NCI-H460 (cell line): ENCODE data around the gene GPHN. TPM values are rescaled to one million over a fixed set of nuclear protein-coding genes. Genes with fewer than 3 reads are reported as not detected.
"Not testable (repeated sequence)": the region's sequence is repeated elsewhere in the genome, so short reads cannot be mapped to it uniquely, and the experiment has no call there.

Experiments
- DNase-seq: peaks from one replicate; pipeline ENCODE4 v3.0.0-alpha.2; 2016; ENCODE audit warnings: low read depth; ENCODE audit errors: extremely low read depth
- total RNA-seq: library from RNA; depleted of rRNA; stranded (reverse); fragments of >200 nt; shearing (Covaris generic); gene quantifications from 2 replicates; pipeline ENCODE4 v1.2.3, GENCODE V29; 2014

GPHN gene
- total RNA-seq, 1 experiment from 2014 or later: 17.5 TPM

GRCh38 chr14:66650491-66650911 lies 142.6 kb downstream of the GPHN start:
- no peak for DNase-seq

- DNase-seq: no peak
These were observed 143.7 kb downstream of the GPHN start for GRCh38 chr14:66651536-66652220.

- DNase-seq: no peak
These were observed 144.7 kb downstream of the GPHN start for GRCh38 chr14:66652525-66653106.

GRCh38 chr14:66657780-66658179 lies 149.8 kb downstream of the GPHN start:
- DNase-seq: no peak

GRCh38 chr14:66662374-66662773 lies 154.4 kb downstream of the GPHN start:
- DNase-seq: no peak

- no peak for DNase-seq
These were observed 169.8 kb downstream of the GPHN start for GRCh38 chr14:66677780-66678179.

- no peak for DNase-seq
These were observed 172.3 kb downstream of the GPHN start for GRCh38 chr14:66680216-66680615.

- no peak for DNase-seq
These were observed 188.4 kb downstream of the GPHN start for GRCh38 chr14:66696326-66696725.

GRCh38 chr14:66698503-66698902 lies 190.6 kb downstream of the GPHN start:
- no peak for DNase-seq

- DNase-seq: no peak
These were observed 193.9 kb downstream of the GPHN start for GRCh38 chr14:66701813-66702212.

- no peak for DNase-seq
These were observed 200.3 kb downstream of the GPHN start for GRCh38 chr14:66708267-66708666.

GRCh38 chr14:66709291-66709690 lies 201.3 kb downstream of the GPHN start:
- peak; percentile 17 for DNase-seq

GRCh38 chr14:66714291-66714690 lies 206.3 kb downstream of the GPHN start:
- DNase-seq: not testable (repeated sequence)

- DNase-seq: not testable (repeated sequence)
These were observed 207.4 kb downstream of the GPHN start for GRCh38 chr14:66715313-66715712.

- DNase-seq: no peak
These were observed 208.3 kb downstream of the GPHN start for GRCh38 chr14:66716227-66716626.

- DNase-seq: no peak
These were observed 209.7 kb downstream of the GPHN start for GRCh38 chr14:66717561-66718140.

- no peak for DNase-seq
These were observed 217.0 kb downstream of the GPHN start for GRCh38 chr14:66724996-66725395.

- not testable (repeated sequence) for DNase-seq
These were observed 223.4 kb downstream of the GPHN start for GRCh38 chr14:66731298-66731697.

GRCh38 chr14:66735853-66736252 lies 227.9 kb downstream of the GPHN start:
- DNase-seq: no peak

GRCh38 chr14:66739826-66740225 lies 231.9 kb downstream of the GPHN start:
- no peak for DNase-seq

GRCh38 chr14:66745078-66745477 lies 237.1 kb downstream of the GPHN start:
- DNase-seq: no peak
